Measurements from ENCODE around the gene UNK.
"Not testable (repeated sequence)": the region's sequence is repeated elsewhere in the genome, so short reads cannot be mapped to it uniquely, and the experiment has no call there.

UNK gene

GRCh38 chr17:75854101-75854748, 69.6 kb downstream of the UNK start:
- no peak for DNase-seq

GRCh38 chr17:75854881-75855309, 70.3 kb downstream of the UNK start:
- DNase-seq = no peak

- DNase-seq = peak; percentile 100
These were observed 70.9 kb downstream of the UNK start, which contains the start of gene WBP2 for GRCh38 chr17:75855310-75856061. WBP2 (minus strand) TSS chr17:75855335; CDS start chr17:75855297, 38 bp downstream.

GRCh38 chr17:75856062-75856756, 71.6 kb downstream of the UNK start:
- peak; percentile 20 for DNase-seq

- not testable (repeated sequence) for DNase-seq
These were observed 74.8 kb downstream of the UNK start for GRCh38 chr17:75859358-75859757.

- peak; percentile 24 for DNase-seq
These were observed 77.3 kb downstream of the UNK start for GRCh38 chr17:75861927-75862317.

GRCh38 chr17:75864448-75864871, 79.9 kb downstream of the UNK start:
- peak; percentile 86 for DNase-seq

- not testable (repeated sequence) for DNase-seq
These were observed 80.3 kb downstream of the UNK start for GRCh38 chr17:75864887-75865286.

- DNase-seq = not testable (repeated sequence)
These were observed 81.0 kb downstream of the UNK start for GRCh38 chr17:75865404-75866188.

GRCh38 chr17:75868730-75869281, 84.2 kb downstream of the UNK start:
- not testable (repeated sequence) for DNase-seq

GRCh38 chr17:75869282-75870141, 84.9 kb downstream of the UNK start:
- no peak for DNase-seq

- DNase-seq = not testable (repeated sequence)
These were observed 85.6 kb downstream of the UNK start for GRCh38 chr17:75870228-75870627.

GRCh38 chr17:75872434-75873351, 88.1 kb downstream of the UNK start:
- DNase-seq = no peak

GRCh38 chr17:75873587-75874322, 89.1 kb downstream of the UNK start:
- no peak for DNase-seq

- no peak for DNase-seq
These were observed 89.9 kb downstream of the UNK start for GRCh38 chr17:75874323-75875181.

Data from MV-4-11 (cell line).